Measurements from ENCODE around the gene C2orf15.

DNA sequence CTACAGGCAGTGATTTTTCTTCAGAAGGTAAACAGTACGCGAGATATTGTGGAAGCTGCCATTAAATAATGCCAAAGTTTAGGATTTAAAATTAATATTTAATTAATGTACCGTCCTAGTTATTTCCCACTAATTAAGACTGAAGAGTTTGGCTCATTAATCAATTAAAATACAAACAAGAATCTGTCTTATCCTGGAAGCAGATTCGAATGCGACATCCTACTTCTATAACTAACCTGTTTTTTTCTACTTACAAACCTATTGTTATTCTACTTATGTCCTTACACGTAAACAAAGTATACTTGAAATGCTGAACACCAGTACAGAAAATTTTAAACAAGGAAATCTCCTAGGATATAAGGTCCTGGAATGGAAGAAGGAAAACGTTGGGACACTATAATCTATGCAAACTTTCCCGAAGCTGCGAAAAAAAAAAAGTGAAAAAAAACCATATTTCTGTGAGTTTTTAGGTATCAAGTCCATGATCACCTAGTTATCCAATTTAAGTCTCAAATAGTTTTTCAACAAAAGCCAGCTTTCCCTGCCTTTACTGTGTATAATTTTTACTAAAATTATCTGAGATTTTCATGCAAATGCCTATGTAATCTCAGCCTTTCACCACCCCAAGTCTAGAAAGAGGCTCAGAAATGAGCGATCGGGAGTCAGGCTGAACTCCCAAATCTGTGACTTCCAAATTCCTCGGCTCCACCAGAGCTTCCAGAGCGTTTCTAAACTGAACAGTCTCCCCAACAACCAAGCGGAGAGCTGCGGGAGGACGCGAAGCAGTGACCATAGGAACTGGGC lies 1.2 kb upstream of the C2orf15 start:
- TF ChIP-seq YY1 (IDR thresholded peaks at IDR 0.05; ENCODE audit: insufficient read depth, insufficient read length) (no peak), SUZ12 (IDR thresholded peaks at IDR 0.05; ENCODE audit: extremely low read depth, insufficient read depth, insufficient read length) (no peak)
